GM23248 (cell line): ENCODE measurements around the gene KCNK6.

Experiments used
- EZH2 ChIP-seq: fragments of 200-600 bp; sonication (generic); IDR thresholded peaks from 2 replicates; pipeline ENCODE4 v1.6.1; 2018; ENCODE audit warnings: antibody characterized with exemption, mild to moderate bottlenecking; ENCODE audit not compliant: insufficient read depth, poor library complexity, severe bottlenecking
- EZH2phosphoT487 ChIP-seq: fragments of 200-600 bp; sonication (generic); IDR thresholded peaks from 2 replicates; pipeline ENCODE4 v1.6.1; 2018; ENCODE audit warnings: antibody characterized with exemption, moderate library complexity, mild to moderate bottlenecking, low read depth; ENCODE audit not compliant: insufficient read depth

DNA sequence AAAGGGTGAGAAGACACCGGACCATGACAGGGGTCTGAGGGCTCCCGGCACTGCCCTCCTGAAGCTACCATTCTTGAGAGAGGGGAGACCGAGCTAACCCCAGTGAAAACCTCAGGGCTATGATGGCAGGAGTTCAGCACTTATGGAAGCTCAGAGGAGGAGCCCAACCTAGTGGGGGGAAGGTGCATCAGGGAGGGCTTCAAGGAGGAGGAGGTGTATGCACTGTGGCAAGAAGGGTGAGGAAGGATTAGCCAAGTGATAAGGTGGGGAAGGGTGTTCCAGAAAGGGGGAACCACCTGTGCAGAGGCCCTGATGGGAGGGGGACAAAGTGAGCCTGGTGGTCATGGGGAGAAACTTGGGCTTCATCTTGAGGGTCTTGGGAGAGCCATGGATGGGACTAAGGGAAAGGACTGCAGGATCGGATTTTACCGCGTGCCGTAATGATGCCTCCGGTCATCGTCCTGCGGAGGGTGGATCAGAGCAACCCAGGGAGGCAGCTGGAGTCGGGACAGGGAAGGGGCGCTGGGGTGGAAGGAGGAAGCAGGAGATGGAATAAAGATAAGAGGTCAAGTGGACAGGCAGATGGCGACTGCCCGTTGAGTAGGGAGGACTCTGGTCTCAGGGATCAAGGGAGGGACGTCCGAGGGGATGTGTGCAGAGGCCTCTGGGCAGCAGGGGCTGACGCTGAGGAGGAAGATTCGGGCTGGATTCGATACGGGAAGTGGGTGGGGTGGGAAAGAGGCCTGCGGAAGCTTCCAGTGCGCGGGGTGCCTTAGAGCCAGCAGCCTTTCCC lies 41.4 kb downstream of the KCNK6 start:
- TF ChIP-seq EZH2 (no peak), EZH2phosphoT487 (no peak)
